HCT116 (cell line): ENCODE data around the gene ZSWIM8. TPM values are rescaled to one million over a fixed set of nuclear protein-coding genes. Genes with fewer than 3 reads are reported as not detected.

Experiments
- ATAC-seq: fragments of 200-7000 bp; cut with Tn5 transposase; 2 replicates; pipeline ENCODE4 v1.9.1; 2020; ENCODE audit warnings: mild to moderate bottlenecking, moderate library complexity
- BruUV-seq: library from RNA; stranded (reverse); fragments of 400-500 nt; replicated peaks from 2 replicates; lab custom pipeline; 2021; lab: Mats Ljungman, UMichigan
- CTCF ChIA-PET: fragments of 300-600 bp; sonication (Branson Sonifier 250); formaldehyde crosslinking; loops from one replicate; lab custom pipeline; 2021; ENCODE audit warnings: antibody characterized with exemption; lab: Charles Lee
- POLR2A ChIA-PET: fragments of 300-600, 350-600 bp; sonication (Branson Sonifier 250); formaldehyde crosslinking; loops from one replicate; lab custom pipeline; 2021; ENCODE audit warnings: antibody characterized with exemption; lab: Charles Lee
- RAD21 ChIA-PET, 2 experiments: fragments of 300-600 bp; sonication (Branson Sonifier 250); formaldehyde crosslinking; loops; one replicate each; lab custom pipeline; 2023; ENCODE audit warnings: low total read pairs in 2 of 2; ENCODE audit not compliant: uncharacterized antibody in 2 of 2, unreplicated experiment in 2 of 2, low non-redundant PET in 1 of 2; lab: Charles Lee
- DNase-seq: peaks from one replicate; pipeline ENCODE4 v3.0.0-alpha.2; 2010; ENCODE audit warnings: low read depth, low spot score
- H2AFZ ChIP-seq: fragments of 200-600 bp; shearing (Covaris generic), sonication (generic); 2 replicates; pipeline ENCODE4 v1.6.1; 2017; ENCODE audit warnings: low read depth, mixed run types, mixed read lengths, antibody characterized with exemption, low read length; ENCODE audit not compliant: poor library complexity, severe bottlenecking
- H3K27ac ChIP-seq: 2 replicates; pipeline ENCODE4 v1.5.1; 2012; ENCODE audit warnings: low read depth, low read length
- H3K27me3 ChIP-seq: fragments of 200-600 bp; sonication (generic); 2 replicates; pipeline ENCODE4 v1.6.1; 2016; ENCODE audit warnings: mixed run types, low read length, mixed read lengths; ENCODE audit not compliant: insufficient read depth
- H3K36me3 ChIP-seq, 2 experiments: fragments of 200-500 bp in 1 of 2; fragments of 200-600 bp in 1 of 2; sonication (Bioruptor generic) in 1 of 2; sonication (generic) in 1 of 2; 2 replicates each; pipeline versions ENCODE4 v1.5.1 to v1.6.1; 2014 to 2016; ENCODE audit warnings: low read length in 2 of 2, inconsistent platforms in 1 of 2, mixed read lengths in 1 of 2, mixed run types in 1 of 2; ENCODE audit not compliant: insufficient read depth in 2 of 2, control insufficient read depth in 1 of 2
- H3K4me1 ChIP-seq, 2 experiments: fragments of 200-600 bp in 1 of 2; sonication (generic) in 1 of 2; 2 replicates each; pipeline versions ENCODE4 v1.5.1 to v1.6.1; 2012 to 2017; ENCODE audit warnings: low read length in 2 of 2, inconsistent platforms in 1 of 2, mild to moderate bottlenecking in 1 of 2, mixed read lengths in 1 of 2, mixed run types in 1 of 2, moderate library complexity in 1 of 2; ENCODE audit not compliant: insufficient read depth in 2 of 2, control insufficient read depth in 1 of 2
- H3K4me2 ChIP-seq: fragments of 200-600 bp; sonication (generic); 2 replicates; pipeline ENCODE4 v1.6.1; 2017; ENCODE audit warnings: mixed run types, low read length, mixed read lengths
- H3K4me3 ChIP-seq, 2 experiments: fragments of 200-600 bp in 1 of 2; sonication (generic) in 1 of 2; replicated peaks in 1 of 2; 2 replicates each; pipeline ENCODE4 v1.5.1; 2011 to 2016; ENCODE audit warnings: low read length in 2 of 2, control low read depth in 1 of 2, low read depth in 1 of 2, mild to moderate bottlenecking in 1 of 2, mixed read lengths in 1 of 2, mixed run types in 1 of 2
- H3K79me2 ChIP-seq: fragments of 200-600 bp; sonication (generic); 2 replicates; pipeline ENCODE4 v1.6.1; 2017; ENCODE audit warnings: mild to moderate bottlenecking, mixed run types, low read length, moderate library complexity, mixed read lengths; ENCODE audit not compliant: insufficient read depth
- H3K9ac ChIP-seq: fragments of 200-600 bp; sonication (generic); 2 replicates; pipeline ENCODE4 v1.6.1; 2016; ENCODE audit warnings: low read length, mixed read lengths
- H3K9me2 ChIP-seq: fragments of 200-600 bp; sonication (generic), shearing (Covaris generic); 2 replicates; pipeline ENCODE4 v1.6.1; 2017; ENCODE audit warnings: mixed run types, mild to moderate bottlenecking, moderate library complexity; ENCODE audit not compliant: insufficient read depth
- H3K9me3 ChIP-seq, 2 experiments: fragments of 200-500 bp in 1 of 2; fragments of 200-600 bp in 1 of 2; sonication (Bioruptor generic) in 1 of 2; sonication (generic) in 1 of 2; 2 replicates each; pipeline ENCODE4 v1.6.1; 2014 to 2017; ENCODE audit warnings: low read length in 2 of 2, mixed read lengths in 2 of 2, inconsistent platforms in 1 of 2, low read depth in 1 of 2, mild to moderate bottlenecking in 1 of 2, mixed run types in 1 of 2, moderate library complexity in 1 of 2; ENCODE audit not compliant: control insufficient read depth in 1 of 2, insufficient read depth in 1 of 2
- H4K20me1 ChIP-seq: fragments of 200-600 bp; sonication (generic), shearing (Covaris generic); 2 replicates; pipeline ENCODE4 v1.6.1; 2017; ENCODE audit warnings: mixed run types, mild to moderate bottlenecking, moderate library complexity; ENCODE audit not compliant: insufficient read depth
- CBX3 ChIP-seq: IDR thresholded peaks from 2 replicates; pipeline ENCODE4 v1.6.1; 2012; ENCODE audit warnings: low read depth
- CTCF ChIP-seq, 3 experiments: fragments of 200-600 bp in 1 of 3; sonication (generic) in 1 of 3; IDR thresholded peaks in 2 of 3; conservative IDR thresholded peaks in 1 of 3; 2 replicates each; pipeline ENCODE4 v1.5.1; 2012 to 2017; ENCODE audit warnings: low read depth in 2 of 3, low read length in 2 of 3, antibody characterized with exemption in 1 of 3, borderline replicate concordance in 1 of 3, control low read depth in 1 of 3, mild to moderate bottlenecking in 1 of 3, mixed read lengths in 1 of 3, mixed run types in 1 of 3, moderate library complexity in 1 of 3; ENCODE audit not compliant: insufficient read depth in 1 of 3
- ELF1 ChIP-seq: IDR thresholded peaks from 2 replicates; pipeline ENCODE4 v1.6.1; 2012; ENCODE audit warnings: low read depth, borderline replicate concordance
- EZH2 ChIP-seq: fragments of 200-600 bp; sonication (generic); IDR thresholded peaks from 2 replicates; pipeline ENCODE4 v1.6.1; 2017; ENCODE audit warnings: antibody characterized with exemption, mixed run types
- EZH2phosphoT487 ChIP-seq: fragments of 200-600 bp; IDR thresholded peaks from 2 replicates; pipeline ENCODE4 v1.6.1; 2018; ENCODE audit warnings: antibody characterized with exemption, borderline replicate concordance
- FOSL1 ChIP-seq: IDR thresholded peaks from 2 replicates; pipeline ENCODE4 v1.6.1; 2012; ENCODE audit warnings: low read depth
- JUND ChIP-seq: IDR thresholded peaks from 2 replicates; pipeline ENCODE4 v1.6.1; 2012
- MAX ChIP-seq: IDR thresholded peaks from 2 replicates; pipeline ENCODE4 v1.6.1; 2012
- POLR2A ChIP-seq: IDR thresholded peaks from 2 replicates; pipeline ENCODE4 v1.7.0; 2011; ENCODE audit warnings: borderline replicate concordance; ENCODE audit not compliant: insufficient read depth, insufficient read length; ENCODE audit errors: extremely low read depth
- POLR2AphosphoS5 ChIP-seq: IDR thresholded peaks from 2 replicates; pipeline ENCODE4 v1.6.1; 2011; ENCODE audit warnings: mild to moderate bottlenecking, low read depth, low read length, moderate library complexity
- RAD21 ChIP-seq: IDR thresholded peaks from 2 replicates; pipeline ENCODE4 v1.6.1; 2012; ENCODE audit warnings: low read depth, mild to moderate bottlenecking
- SP1 ChIP-seq: IDR thresholded peaks from 2 replicates; pipeline ENCODE4 v1.6.1; 2012; ENCODE audit warnings: low read depth
- TCF7L2 ChIP-seq: IDR thresholded peaks from 2 replicates; pipeline ENCODE4 v1.7.0; 2011; ENCODE audit warnings: borderline replicate concordance, inconsistent platforms; ENCODE audit not compliant: insufficient read depth, insufficient read length; ENCODE audit errors: extremely low read depth
- YY1 ChIP-seq: IDR thresholded peaks from 2 replicates; pipeline ENCODE4 v1.6.1; 2011; ENCODE audit warnings: low read length, low read depth, moderate library complexity, mild to moderate bottlenecking; ENCODE audit not compliant: insufficient replicate concordance; ENCODE audit errors: extremely low read depth
- ZBTB33 ChIP-seq: IDR thresholded peaks from 2 replicates; pipeline ENCODE4 v1.6.1; 2011; ENCODE audit warnings: mild to moderate bottlenecking, low read length, moderate library complexity; ENCODE audit not compliant: insufficient replicate concordance; ENCODE audit errors: extremely low read depth
- ZFX ChIP-seq: fragments of 450-650 bp; IDR thresholded peaks from 2 replicates; pipeline ENCODE4 v1.6.1; 2017
- intact Hi-C: fragments of 100-400 bp; cut with micrococcal nuclease; formaldehyde crosslinking; loops from 2 replicates; pipeline ENCODE4 v1.10.0; 2022
- total RNA-seq: library from RNA; stranded (reverse); gene quantifications from one replicate; pipeline ENCODE4 v1.2.1, GENCODE V29; 2021; ENCODE audit not compliant: unreplicated experiment

Gene ZSWIM8
- total RNA-seq, 1 experiment from 2014 or later, result 49.9 TPM

- TF ChIP-seq ELF1 (no peak), EZH2 (no peak), CTCF (IDR thresholded peaks at IDR 0.05 in 2 of 3, conservative IDR thresholded peaks at IDR 0.05 in 1 of 3; ENCODE audit: borderline replicate concordance in 1 of 3, insufficient read depth in 1 of 3, low read depth in 2 of 3, low read length in 2 of 3) (no peak), MAX (no peak), ZFX (no peak), POLR2A (no peak), TCF7L2 (no peak)
These were observed 57.9 kb downstream of the ZSWIM8 start (continued) for GRCh38 chr10:73843261-73843660.

- ChIA-PET CTCF (interaction anchor here (1.9 to 2.1 kb wide), 2 partner anchors 33 to 94 kb away, joined by 6 to 9 read pairs; no protein-coding TSS in a partner anchor), RAD21 (no interaction called here), POLR2A (no interaction called here)
- H3K4me2 ChIP-seq, result no peak overlapping the region
- no peak for DNase-seq
- H3K27ac ChIP-seq, result no peak overlapping the region
- H3K4me1 ChIP-seq, result no peaks in the 10 kb centered on the region
- H3K9me3 ChIP-seq, result no peaks in the 10 kb centered on the region
- no peak overlapping the region for H2AFZ ChIP-seq
- H3K27me3 ChIP-seq, result no peaks in the 10 kb centered on the region
- no peak for ATAC-seq
- H3K9ac ChIP-seq, result no peak overlapping the region
- no peak overlapping the region for H3K4me3 ChIP-seq
- intact Hi-C loops, result no loop called here
- peaks cover 20 to 44% of the 10 kb centered on the region in 2 experiments; a peak in 3 of 4 replicates for H3K36me3 ChIP-seq
- H4K20me1 ChIP-seq, result no peaks in the 10 kb centered on the region
- no TSS peak for BruUV-seq
- H3K79me2 ChIP-seq, result no peaks in the 10 kb centered on the region
- no peaks in the 10 kb centered on the region for H3K9me2 ChIP-seq
- TF ChIP-seq JUND (no peak), POLR2AphosphoS5 (no peak), RAD21 (no peak), EZH2 (no peak), FOSL1 (no peak), ZBTB33 (no peak), EZH2phosphoT487 (no peak), CTCF (IDR thresholded peaks at IDR 0.05 in 2 of 3, conservative IDR thresholded peaks at IDR 0.05 in 1 of 3; ENCODE audit: borderline replicate concordance in 1 of 3, insufficient read depth in 1 of 3, low read depth in 2 of 3, low read length in 2 of 3) (no peak), CBX3 (no peak), YY1 (no peak), TCF7L2 (no peak), SP1 (no peak)
These were observed 61.6 kb downstream of the ZSWIM8 start for GRCh38 chr10:73847031-73847430.
